Uterus (tissue), 2 donors: Measurements from ENCODE around the gene KRTAP10-8.

Source experiments
- POLR2A ChIP-seq, 2 donors: fragments of 450-650 bp; IDR thresholded peaks; one replicate each; pipeline ENCODE4 v1.6.1; 2016; ENCODE audit warnings: antibody characterized with exemption in 2 of 2, mild to moderate bottlenecking in 1 of 2, moderate library complexity in 1 of 2
- TF ChIP-seq, protein P1 (sequence below), 4 experiments: fragments of 200-600 bp in 2 of 4; fragments of 450-650 bp in 2 of 4; sonication (generic) in 2 of 4; IDR thresholded peaks; one replicate each; pipeline ENCODE4 v1.5.1; 2016 to 2019; ENCODE audit warnings: antibody characterized with exemption in 4 of 4, mild to moderate bottlenecking in 2 of 4, moderate library complexity in 1 of 4

GRCh38 chr21:44596068-44596725 lies 15.7 kb upstream of the KRTAP10-8 start:
- TF ChIP-seq, protein P1, sequence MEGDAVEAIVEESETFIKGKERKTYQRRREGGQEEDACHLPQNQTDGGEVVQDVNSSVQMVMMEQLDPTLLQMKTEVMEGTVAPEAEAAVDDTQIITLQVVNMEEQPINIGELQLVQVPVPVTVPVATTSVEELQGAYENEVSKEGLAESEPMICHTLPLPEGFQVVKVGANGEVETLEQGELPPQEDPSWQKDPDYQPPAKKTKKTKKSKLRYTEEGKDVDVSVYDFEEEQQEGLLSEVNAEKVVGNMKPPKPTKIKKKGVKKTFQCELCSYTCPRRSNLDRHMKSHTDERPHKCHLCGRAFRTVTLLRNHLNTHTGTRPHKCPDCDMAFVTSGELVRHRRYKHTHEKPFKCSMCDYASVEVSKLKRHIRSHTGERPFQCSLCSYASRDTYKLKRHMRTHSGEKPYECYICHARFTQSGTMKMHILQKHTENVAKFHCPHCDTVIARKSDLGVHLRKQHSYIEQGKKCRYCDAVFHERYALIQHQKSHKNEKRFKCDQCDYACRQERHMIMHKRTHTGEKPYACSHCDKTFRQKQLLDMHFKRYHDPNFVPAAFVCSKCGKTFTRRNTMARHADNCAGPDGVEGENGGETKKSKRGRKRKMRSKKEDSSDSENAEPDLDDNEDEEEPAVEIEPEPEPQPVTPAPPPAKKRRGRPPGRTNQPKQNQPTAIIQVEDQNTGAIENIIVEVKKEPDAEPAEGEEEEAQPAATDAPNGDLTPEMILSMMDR (IDR thresholded peaks at IDR 0.05) = no peak
- no peak for TF ChIP-seq POLR2A (IDR thresholded peaks at IDR 0.05)
